KMS-11 (cell line): ENCODE data around the gene BST1.

Experiments used
- H2AFZ ChIP-seq: fragments of 200-600 bp; sonication (generic); 2 replicates; pipeline ENCODE4 v1.6.1; 2016; ENCODE audit warnings: antibody characterized with exemption, mixed run types, low read depth
- H3K27ac ChIP-seq: fragments of 200-600 bp; sonication (generic); 2 replicates; pipeline ENCODE4 v1.6.1; 2016; ENCODE audit warnings: mild to moderate bottlenecking, mixed run types
- H3K27me3 ChIP-seq: fragments of 200-600 bp; sonication (generic); 2 replicates; pipeline ENCODE4 v1.6.1; 2017; ENCODE audit warnings: mild to moderate bottlenecking, low read depth, mixed run types, moderate library complexity; ENCODE audit not compliant: insufficient read depth
- H3K36me3 ChIP-seq: fragments of 200-600 bp; sonication (generic); 2 replicates; pipeline ENCODE4 v1.6.1; 2017; ENCODE audit warnings: mild to moderate bottlenecking, mixed run types; ENCODE audit not compliant: insufficient read depth
- H3K4me1 ChIP-seq: fragments of 200-600 bp; sonication (generic); 2 replicates; pipeline ENCODE4 v1.6.1; 2016; ENCODE audit warnings: mild to moderate bottlenecking, low read depth, mixed run types; ENCODE audit not compliant: poor library complexity, severe bottlenecking
- H3K4me2 ChIP-seq: fragments of 200-600 bp; sonication (generic); 2 replicates; pipeline ENCODE4 v1.7.0; 2016; ENCODE audit warnings: mild to moderate bottlenecking, mixed run types
- H3K4me3 ChIP-seq: fragments of 200-600 bp; sonication (generic); IDR thresholded peaks from 2 replicates; pipeline ENCODE4 v1.6.1; 2017; ENCODE audit warnings: low read depth, low read length, mixed read lengths; ENCODE audit not compliant: insufficient read depth
- H3K79me2 ChIP-seq: fragments of 200-600 bp; sonication (generic); 2 replicates; pipeline ENCODE4 v1.6.1; 2016; ENCODE audit warnings: low read depth, mixed run types; ENCODE audit not compliant: insufficient read depth
- H3K9ac ChIP-seq: fragments of 200-600 bp; sonication (generic); 2 replicates; pipeline ENCODE4 v1.6.1; 2016; ENCODE audit warnings: mild to moderate bottlenecking, mixed run types
- H4K20me1 ChIP-seq: fragments of 200-600 bp; sonication (generic); 2 replicates; pipeline ENCODE4 v1.6.1; 2016; ENCODE audit warnings: mild to moderate bottlenecking, mixed run types; ENCODE audit not compliant: insufficient read depth
- CTCF ChIP-seq: fragments of 200-600 bp; sonication (generic); conservative IDR thresholded peaks from 2 replicates; pipeline ENCODE4 v1.6.1; 2017; ENCODE audit warnings: low read depth, mild to moderate bottlenecking, antibody characterized with exemption, low read length, moderate library complexity, mixed read lengths

Gene BST1

GRCh38 chr4:15740764-15741404 is 38.0 kb downstream of the BST1 start:
- Histone ChIP-seq H4K20me1 (no peaks in the 10 kb centered on the region), H3K27ac (no peak overlapping the region), H3K9ac (no peak overlapping the region), H3K27me3 (no peaks in the 10 kb centered on the region), H2AFZ (no peak overlapping the region), H3K4me1 (no peaks in the 10 kb centered on the region), H3K79me2 (no peaks in the 10 kb centered on the region), H3K4me2 (no peak overlapping the region), H3K4me3 (no peak overlapping the region), H3K36me3 (no peaks in the 10 kb centered on the region)
- TF ChIP-seq CTCF: no peak

- H3K36me3 ChIP-seq: no peaks in the 10 kb centered on the region
- no peak for TF ChIP-seq CTCF
- no peaks in the 10 kb centered on the region for H4K20me1 ChIP-seq
- no peak overlapping the region for H3K27ac ChIP-seq
- H2AFZ ChIP-seq: no peak overlapping the region
- no peaks in the 10 kb centered on the region for H3K79me2 ChIP-seq
- H3K27me3 ChIP-seq: no peaks in the 10 kb centered on the region
- no peak overlapping the region for H3K4me2 ChIP-seq
- H3K4me3 ChIP-seq: no peak overlapping the region
- H3K9ac ChIP-seq: no peak overlapping the region
- H3K4me1 ChIP-seq: no peaks in the 10 kb centered on the region
Measured at GRCh38 chr4:15742083-15742582, 39.3 kb downstream of the BST1 start.

GRCh38 chr4:15742637-15743036 is 39.8 kb downstream of the BST1 start:
- no peak for TF ChIP-seq CTCF
- H3K79me2 ChIP-seq: no peaks in the 10 kb centered on the region

GRCh38 chr4:15744016-15744545 is 41.2 kb downstream of the BST1 start:
- H2AFZ ChIP-seq: no peak overlapping the region
- no peak overlapping the region for H3K9ac ChIP-seq
- TF ChIP-seq CTCF: no peak
- no peaks in the 10 kb centered on the region for H3K4me1 ChIP-seq
- H3K27ac ChIP-seq: no peak overlapping the region
- no peaks in the 10 kb centered on the region for H4K20me1 ChIP-seq
- H3K27me3 ChIP-seq: no peaks in the 10 kb centered on the region
- H3K4me3 ChIP-seq: no peak overlapping the region
- no peaks in the 10 kb centered on the region for H3K36me3 ChIP-seq
- no peak overlapping the region for H3K4me2 ChIP-seq
- H3K79me2 ChIP-seq: no peaks in the 10 kb centered on the region

More at GRCh38 chr4:15742637-15743036, 39.8 kb downstream of the BST1 start:
- Histone ChIP-seq H3K27me3 (no peaks in the 10 kb centered on the region), H3K36me3 (no peaks in the 10 kb centered on the region), H3K27ac (no peak overlapping the region), H4K20me1 (no peaks in the 10 kb centered on the region), H3K4me1 (no peaks in the 10 kb centered on the region), H3K9ac (no peak overlapping the region), H3K4me3 (no peak overlapping the region), H3K4me2 (no peak overlapping the region), H2AFZ (no peak overlapping the region)
